ENCODE results near the gene TBC1D22A.
"Not testable (repeated sequence)": the region's sequence is repeated elsewhere in the genome, so short reads cannot be mapped to it uniquely, and the experiment has no call there.

The TBC1D22A gene

GRCh38 chr22:47135338-47135737 lies 372.9 kb downstream of the TBC1D22A start:
- Histone ChIP-seq H3K27ac (no peak overlapping the region), H3K4me3 (no peak overlapping the region)
- TF ChIP-seq, protein P1, sequence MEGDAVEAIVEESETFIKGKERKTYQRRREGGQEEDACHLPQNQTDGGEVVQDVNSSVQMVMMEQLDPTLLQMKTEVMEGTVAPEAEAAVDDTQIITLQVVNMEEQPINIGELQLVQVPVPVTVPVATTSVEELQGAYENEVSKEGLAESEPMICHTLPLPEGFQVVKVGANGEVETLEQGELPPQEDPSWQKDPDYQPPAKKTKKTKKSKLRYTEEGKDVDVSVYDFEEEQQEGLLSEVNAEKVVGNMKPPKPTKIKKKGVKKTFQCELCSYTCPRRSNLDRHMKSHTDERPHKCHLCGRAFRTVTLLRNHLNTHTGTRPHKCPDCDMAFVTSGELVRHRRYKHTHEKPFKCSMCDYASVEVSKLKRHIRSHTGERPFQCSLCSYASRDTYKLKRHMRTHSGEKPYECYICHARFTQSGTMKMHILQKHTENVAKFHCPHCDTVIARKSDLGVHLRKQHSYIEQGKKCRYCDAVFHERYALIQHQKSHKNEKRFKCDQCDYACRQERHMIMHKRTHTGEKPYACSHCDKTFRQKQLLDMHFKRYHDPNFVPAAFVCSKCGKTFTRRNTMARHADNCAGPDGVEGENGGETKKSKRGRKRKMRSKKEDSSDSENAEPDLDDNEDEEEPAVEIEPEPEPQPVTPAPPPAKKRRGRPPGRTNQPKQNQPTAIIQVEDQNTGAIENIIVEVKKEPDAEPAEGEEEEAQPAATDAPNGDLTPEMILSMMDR (IDR thresholded peaks at IDR 0.05) = no peak
- DNase-seq (ENCODE audit: low spot score) = no peak

GRCh38 chr22:47136050-47136449 lies 373.6 kb downstream of the TBC1D22A start:
- TF ChIP-seq, protein P1 (IDR thresholded peaks at IDR 0.05) = no peak
- no peak overlapping the region for H3K27ac ChIP-seq
- H3K4me3 ChIP-seq = no peak overlapping the region
- DNase-seq (ENCODE audit: low spot score) = no peak

- H3K27ac ChIP-seq = no peak overlapping the region
- DNase-seq (ENCODE audit: low spot score) = no peak
- TF ChIP-seq, protein P1 (IDR thresholded peaks at IDR 0.05) = no peak
- no peak overlapping the region for H3K4me3 ChIP-seq
Observed at GRCh38 chr22:47136671-47137070, 374.2 kb downstream of the TBC1D22A start.

DNA sequence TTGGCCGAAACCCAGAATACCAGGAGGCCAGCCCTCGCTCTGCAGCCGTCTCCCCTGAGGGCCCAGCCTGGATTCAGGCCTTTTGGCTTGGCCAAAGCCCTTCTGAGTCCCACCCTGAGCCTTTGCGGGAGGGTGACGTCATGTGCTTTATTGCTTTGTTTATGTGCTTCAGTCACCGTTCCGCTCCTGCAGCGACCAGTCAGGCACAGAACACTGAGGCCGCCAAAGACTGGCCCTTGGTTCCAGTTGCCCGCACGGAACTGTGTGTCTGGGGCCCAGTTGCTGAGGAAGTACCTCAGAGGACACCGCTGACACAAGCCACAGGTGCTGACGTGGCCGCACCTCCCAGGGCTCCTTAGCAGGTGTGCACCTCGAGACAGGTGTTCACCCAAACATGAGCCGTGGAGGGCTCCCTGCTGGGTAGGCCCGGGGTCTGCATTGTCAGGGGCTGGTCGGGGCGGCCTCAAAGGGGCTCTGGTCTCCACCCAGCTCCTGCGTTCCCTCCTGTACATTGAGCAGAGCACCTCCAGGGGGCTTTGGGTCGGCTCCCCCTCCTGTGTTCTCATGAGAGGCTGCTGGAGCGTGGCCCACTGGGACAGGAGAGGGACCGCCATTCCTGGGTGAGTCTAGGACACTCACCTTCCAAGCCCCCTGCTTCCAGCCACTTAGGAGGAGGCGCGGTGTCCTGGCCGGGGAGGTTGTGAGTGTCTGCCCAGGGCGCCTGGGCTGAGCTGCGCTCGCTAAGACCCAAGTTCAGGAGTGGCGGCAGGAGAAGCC lies 376.8 kb downstream of the TBC1D22A start:
- TF ChIP-seq, protein P1 (IDR thresholded peaks at IDR 0.05) = no peak
- DNase-seq (ENCODE audit: low spot score) = no peak
- H3K4me3 ChIP-seq = no peak overlapping the region
- no peak overlapping the region for H3K27ac ChIP-seq

GRCh38 chr22:47139790-47140119 lies 377.3 kb downstream of the TBC1D22A start:
- TF ChIP-seq, protein P1 (IDR thresholded peaks at IDR 0.05) = no peak
- no peak overlapping the region for H3K27ac ChIP-seq
- DNase-seq (ENCODE audit: low spot score) = no peak
- no peak overlapping the region for H3K4me3 ChIP-seq

DNA sequence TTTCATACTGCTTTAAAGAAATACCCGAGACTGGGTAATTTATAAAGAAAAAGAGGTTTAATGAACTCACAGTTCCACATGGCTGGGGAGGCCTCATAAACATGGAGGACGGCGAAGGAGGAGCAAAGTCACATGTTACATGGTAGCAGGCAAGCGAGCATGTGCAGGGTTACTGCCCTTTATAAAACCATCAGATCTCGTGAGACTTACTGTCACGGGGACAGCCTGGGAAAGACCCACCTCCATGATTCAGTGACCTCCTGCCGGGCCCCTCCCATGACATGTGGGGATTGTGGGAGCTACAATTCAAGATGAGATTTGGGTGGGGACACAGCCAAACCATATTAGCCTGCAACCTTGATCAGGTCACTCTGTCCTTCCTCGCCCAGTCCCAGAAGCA lies 378.5 kb downstream of the TBC1D22A start:
- H3K4me3 ChIP-seq; H3K27ac ChIP-seq; DNase-seq (ENCODE audit: low spot score): not testable (repeated sequence)

- DNase-seq (ENCODE audit: low spot score) = no peak
- Histone ChIP-seq H3K27ac (no peak overlapping the region), H3K4me3 (no peak overlapping the region)
- TF ChIP-seq, protein P1 (IDR thresholded peaks at IDR 0.05) = no peak
Observed at GRCh38 chr22:47142427-47143046, 380.1 kb downstream of the TBC1D22A start.
